HepG2 (cell line): ENCODE measurements around the gene TAS2R60. TPM values are rescaled to one million over a fixed set of nuclear protein-coding genes. Genes with fewer than 3 reads are reported as not detected.

Source experiments
- ARHGAP35 ChIP-seq: sonication (generic); formaldehyde crosslinking; IDR thresholded peaks from 2 replicates; pipeline ENCODE4 v1.9.0; 2022; ENCODE audit warnings: mild to moderate bottlenecking, inconsistent platforms, moderate library complexity, missing genetic modification reagents, borderline replicate concordance
- BHLHE40 ChIP-seq: IDR thresholded peaks from 2 replicates; pipeline ENCODE4 v1.6.1; 2011; ENCODE audit warnings: low read length, improper control_type of control experiment
- CBX5 ChIP-seq: sonication (generic); formaldehyde crosslinking; IDR thresholded peaks from 2 replicates; pipeline ENCODE4 v1.4.0; 2020; ENCODE audit warnings: missing genetic modification reagents, borderline replicate concordance
- CTCF ChIP-seq: sonication (generic); formaldehyde crosslinking; IDR thresholded peaks from 2 replicates; pipeline ENCODE4 v1.5.0; 2020; ENCODE audit warnings: mild to moderate bottlenecking, missing genetic modification reagents, moderate library complexity
- GABPA ChIP-seq, 2 experiments: IDR thresholded peaks; 2 replicates each; pipeline ENCODE4 v1.6.1; 2011 to 2016; ENCODE audit warnings: low read depth in 2 of 2, low read length in 1 of 2, missing biosample characterization in 1 of 2, missing genetic modification characterization in 1 of 2
- MAFG ChIP-seq: sonication (generic); formaldehyde crosslinking; IDR thresholded peaks from 2 replicates; pipeline ENCODE4 v1.5.1; 2020; ENCODE audit warnings: mild to moderate bottlenecking, missing genetic modification reagents
- PLRG1 ChIP-seq: fragments of 450-650 bp; conservative IDR thresholded peaks from 2 replicates; pipeline ENCODE4 v1.6.1; 2016
- SP4 ChIP-seq: sonication (generic); formaldehyde crosslinking; IDR thresholded peaks from 2 replicates; pipeline ENCODE4 v1.8.1; 2023; ENCODE audit warnings: mild to moderate bottlenecking, missing genetic modification reagents
- TRIM22 ChIP-seq: fragments of 450-650 bp; IDR thresholded peaks from 2 replicates; pipeline ENCODE4 v1.6.1; 2017
- ZBTB25 ChIP-seq: IDR thresholded peaks from 2 replicates; pipeline ENCODE4 v1.6.1; 2018; ENCODE audit warnings: missing genetic modification reagents
- ZBTB3 ChIP-seq: sonication (generic); formaldehyde crosslinking; IDR thresholded peaks from 2 replicates; pipeline ENCODE4 v1.4.0; 2020; ENCODE audit warnings: low read depth, mild to moderate bottlenecking, moderate library complexity, missing genetic modification reagents, borderline replicate concordance
- ZBTB37 ChIP-seq: sonication (generic); formaldehyde crosslinking; IDR thresholded peaks from 2 replicates; pipeline ENCODE4 v1.4.0; 2020; ENCODE audit warnings: mild to moderate bottlenecking, missing genetic modification reagents
- ZBTB44 ChIP-seq: sonication (generic); formaldehyde crosslinking; IDR thresholded peaks from 2 replicates; pipeline ENCODE4 v1.4.0; 2020; ENCODE audit warnings: missing genetic modification reagents
- ZNF17 ChIP-seq: sonication (generic); formaldehyde crosslinking; IDR thresholded peaks from 2 replicates; pipeline ENCODE4 v1.5.0; 2020; ENCODE audit warnings: mild to moderate bottlenecking, missing genetic modification reagents
- ZNF234 ChIP-seq: sonication (generic); formaldehyde crosslinking; conservative IDR thresholded peaks from 2 replicates; pipeline ENCODE4 v1.5.1; 2020; ENCODE audit warnings: mild to moderate bottlenecking, missing genetic modification reagents
- ZNF260 ChIP-seq: sonication (generic); formaldehyde crosslinking; IDR thresholded peaks from 2 replicates; pipeline ENCODE4 v1.4.0; 2020; ENCODE audit warnings: missing genetic modification reagents, low read depth, mild to moderate bottlenecking, borderline replicate concordance
- ZNF263 ChIP-seq: sonication (generic); formaldehyde crosslinking; IDR thresholded peaks from 2 replicates; pipeline ENCODE4 v1.4.0; 2020; ENCODE audit warnings: missing genetic modification reagents
- ZNF30 ChIP-seq: sonication (generic); formaldehyde crosslinking; IDR thresholded peaks from 2 replicates; pipeline ENCODE4 v1.5.0; 2020; ENCODE audit warnings: mild to moderate bottlenecking, missing genetic modification reagents
- ZNF337 ChIP-seq: sonication (generic); formaldehyde crosslinking; IDR thresholded peaks from 2 replicates; pipeline ENCODE4 v1.5.1; 2020; ENCODE audit warnings: missing genetic modification reagents, low read depth, mild to moderate bottlenecking, borderline replicate concordance
- ZNF563 ChIP-seq: sonication (generic); formaldehyde crosslinking; IDR thresholded peaks from 2 replicates; pipeline ENCODE4 v1.8.0; 2022; ENCODE audit warnings: mild to moderate bottlenecking, moderate library complexity, missing genetic modification reagents
- ZNF724P ChIP-seq: sonication (generic); formaldehyde crosslinking; IDR thresholded peaks from 2 replicates; pipeline ENCODE4 v1.8.0; 2022; ENCODE audit warnings: missing genetic modification reagents, borderline replicate concordance
- ZNF766 ChIP-seq: sonication (generic); formaldehyde crosslinking; IDR thresholded peaks from 2 replicates; pipeline ENCODE4 v1.5.0; 2020; ENCODE audit warnings: missing genetic modification reagents, borderline replicate concordance
- polyA plus RNA-seq, 8 experiments: library from polyadenylated mRNA; depleted of rRNA in 3 of 8; stranded (reverse) in 7 of 8; unstranded in 1 of 8; fragments of >200 nt; fragmentation: Illumina TruSeq in 4 of 8; extraction: Trizol in 4 of 8; gene quantifications; 2 replicates each; pipeline versions ENCODE4 v1.2.1 to v1.2.3, GENCODE V29; 2011 to 2016; ENCODE audit warnings: low read depth in 4 of 8, missing spikeins in 1 of 8, mixed read lengths in 1 of 8; ENCODE audit not compliant: insufficient read depth in 1 of 8
- total RNA-seq, 5 experiments: library from RNA; depleted of rRNA; stranded (reverse); fragments of >200 nt; fragmentation: Illumina TruSeq; extraction: Trizol; gene quantifications; 2 replicates each; pipeline ENCODE4 v1.2.3, GENCODE V29; 2016; ENCODE audit warnings: low read depth in 1 of 5

Gene TAS2R60
- total and polyA plus RNA-seq, 2 of the 13 experiments (the other 11 are each of a cell fraction or from before 2014, with no cell fraction given), result not detected

DNA sequence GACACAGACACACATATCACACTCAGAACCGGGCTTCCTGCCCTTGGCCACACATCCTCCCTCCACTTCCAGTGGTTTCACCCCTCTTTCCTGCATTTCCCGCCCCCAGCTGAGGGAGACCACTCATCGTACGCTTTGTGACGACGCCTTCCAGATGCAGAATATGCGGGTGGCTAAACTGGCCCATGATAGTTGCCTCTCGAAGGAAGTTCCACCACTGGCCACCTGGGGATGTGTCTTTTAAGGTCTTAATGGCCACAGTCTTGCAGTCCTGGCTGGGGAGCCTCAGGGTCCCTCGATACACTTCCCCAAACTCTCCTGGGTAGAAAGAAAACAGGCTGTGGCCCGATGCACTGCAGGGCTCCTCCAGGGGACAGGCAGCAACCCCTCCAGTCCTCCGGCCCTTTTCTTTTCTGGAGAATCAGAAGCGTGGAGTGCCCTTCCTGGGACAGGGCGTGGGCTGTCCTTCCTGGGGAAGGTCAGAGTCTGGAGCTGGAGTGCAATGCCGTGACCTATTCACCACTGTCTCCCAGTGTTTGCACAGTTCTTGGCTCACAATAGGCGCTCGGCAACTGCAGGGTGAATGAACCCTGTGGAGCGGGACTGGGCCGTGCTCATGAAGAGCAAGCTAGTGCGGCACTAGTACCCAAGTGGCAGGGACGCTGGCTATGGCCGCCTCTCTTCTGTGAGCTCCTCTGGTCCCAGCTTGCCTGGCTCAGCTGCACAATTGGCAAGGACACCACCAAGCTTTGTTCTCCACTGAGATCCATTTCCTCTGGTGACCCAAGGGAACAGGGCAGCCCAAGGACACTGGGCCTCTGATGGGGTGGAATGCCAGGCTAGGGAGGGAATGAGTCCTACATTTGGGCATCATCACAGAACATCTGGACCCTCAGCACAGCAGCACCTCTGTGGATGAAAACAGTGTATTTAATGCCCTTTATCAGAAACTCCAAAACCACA is 47.8 kb upstream of the TAS2R60 start (continued):
- TF ChIP-seq TRIM22, result no peak
- no peak for TF ChIP-seq ZBTB3 (CRISPR knock-in tag)
- no peak for TF ChIP-seq GABPA (IDR thresholded peaks at IDR 0.05; ENCODE audit: low read depth, low read length)
- TF ChIP-seq GABPA (CRISPR knock-in tag; IDR thresholded peaks at IDR 0.05; ENCODE audit: low read depth), result 0 out of 2 replicates have a peak, but pooled peaks have one; percentile 10
- TF ChIP-seq ZNF260 (CRISPR knock-in tag), result no peak
- peak; percentile 43; the same call in 1 of the 2 replicates for TF ChIP-seq ZNF766 (CRISPR knock-in tag)
- TF ChIP-seq ZNF337 (CRISPR knock-in tag), result no peak
- peak; percentile 66 for TF ChIP-seq ZNF263 (CRISPR knock-in tag)
- TF ChIP-seq ARHGAP35 (CRISPR knock-in tag), result no peak
- no peak for TF ChIP-seq BHLHE40
- no peak for TF ChIP-seq ZNF30 (CRISPR knock-in tag)
- no peak for TF ChIP-seq ZBTB37 (CRISPR knock-in tag)
- TF ChIP-seq CBX5 (CRISPR knock-in tag), result no peak
- no peak for TF ChIP-seq ZBTB44
- no peak; the same call in none of the 2 replicates for TF ChIP-seq SP4 (CRISPR knock-in tag)
- TF ChIP-seq ZNF724P (CRISPR knock-in tag), result no peak
- no peak for TF ChIP-seq PLRG1
- no peak for TF ChIP-seq MAFG (CRISPR knock-in tag)
- TF ChIP-seq ZNF234, result no peak
- TF ChIP-seq CTCF (CRISPR knock-in tag), result peak; percentile 42
- no peak for TF ChIP-seq ZNF17
- no peak for TF ChIP-seq ZNF563
- no peak for TF ChIP-seq ZBTB25 (CRISPR knock-in tag)
